PC-3 (cell line): ENCODE data around the gene HECW1.

Experiments
- CTCF ChIP-seq: fragments of 300-600 bp; sonication (generic); conservative IDR thresholded peaks from 2 replicates; pipeline ENCODE4 v1.5.1; 2017; ENCODE audit warnings: antibody characterized with exemption, low read depth, mild to moderate bottlenecking, low read length
- EZH2 ChIP-seq: fragments of 300-600 bp; sonication (generic); IDR thresholded peaks from one replicate; pipeline ENCODE4 v1.6.1; 2017; ENCODE audit warnings: antibody characterized with exemption, mild to moderate bottlenecking, low read length; ENCODE audit not compliant: unreplicated experiment

GRCh38 chr7:43364391-43364790, 251.9 kb downstream of the HECW1 start:
- no peak for TF ChIP-seq CTCF
- TF ChIP-seq EZH2: no peak
